HUES6 (cell line): Measurements from ENCODE around the gene MICOS13.
"Not testable (repeated sequence)": the region's sequence is repeated elsewhere in the genome, so short reads cannot be mapped to it uniquely, and the experiment has no call there.

Experiments
- H3K27ac ChIP-seq: 2 replicates; pipeline ENCODE4 v1.7.0; 2013; ENCODE audit warnings: low read depth, mild to moderate bottlenecking, low read length, inconsistent platforms
- H3K27me3 ChIP-seq: 2 replicates; pipeline ENCODE4 v1.6.1; 2013; ENCODE audit warnings: low read length; ENCODE audit not compliant: control insufficient read depth, insufficient read depth
- H3K36me3 ChIP-seq: 2 replicates; pipeline ENCODE4 v1.6.1; 2013; ENCODE audit warnings: low read length; ENCODE audit not compliant: control insufficient read depth, insufficient read depth
- H3K4me1 ChIP-seq: 2 replicates; pipeline ENCODE4 v1.6.1; 2013; ENCODE audit warnings: low read length; ENCODE audit not compliant: control insufficient read depth, insufficient read depth
- H3K4me3 ChIP-seq: 2 replicates; pipeline ENCODE4 v1.5.1; 2013; ENCODE audit warnings: low read depth, low read length
- H3K9ac ChIP-seq: one replicate; pipeline ENCODE4 v1.6.1; 2013; ENCODE audit warnings: mild to moderate bottlenecking, low read length
- H3K9me3 ChIP-seq: 2 replicates; pipeline ENCODE4 v1.6.1; 2013; ENCODE audit warnings: low read depth, low read length; ENCODE audit not compliant: control insufficient read depth, insufficient read depth

Gene MICOS13

DNA sequence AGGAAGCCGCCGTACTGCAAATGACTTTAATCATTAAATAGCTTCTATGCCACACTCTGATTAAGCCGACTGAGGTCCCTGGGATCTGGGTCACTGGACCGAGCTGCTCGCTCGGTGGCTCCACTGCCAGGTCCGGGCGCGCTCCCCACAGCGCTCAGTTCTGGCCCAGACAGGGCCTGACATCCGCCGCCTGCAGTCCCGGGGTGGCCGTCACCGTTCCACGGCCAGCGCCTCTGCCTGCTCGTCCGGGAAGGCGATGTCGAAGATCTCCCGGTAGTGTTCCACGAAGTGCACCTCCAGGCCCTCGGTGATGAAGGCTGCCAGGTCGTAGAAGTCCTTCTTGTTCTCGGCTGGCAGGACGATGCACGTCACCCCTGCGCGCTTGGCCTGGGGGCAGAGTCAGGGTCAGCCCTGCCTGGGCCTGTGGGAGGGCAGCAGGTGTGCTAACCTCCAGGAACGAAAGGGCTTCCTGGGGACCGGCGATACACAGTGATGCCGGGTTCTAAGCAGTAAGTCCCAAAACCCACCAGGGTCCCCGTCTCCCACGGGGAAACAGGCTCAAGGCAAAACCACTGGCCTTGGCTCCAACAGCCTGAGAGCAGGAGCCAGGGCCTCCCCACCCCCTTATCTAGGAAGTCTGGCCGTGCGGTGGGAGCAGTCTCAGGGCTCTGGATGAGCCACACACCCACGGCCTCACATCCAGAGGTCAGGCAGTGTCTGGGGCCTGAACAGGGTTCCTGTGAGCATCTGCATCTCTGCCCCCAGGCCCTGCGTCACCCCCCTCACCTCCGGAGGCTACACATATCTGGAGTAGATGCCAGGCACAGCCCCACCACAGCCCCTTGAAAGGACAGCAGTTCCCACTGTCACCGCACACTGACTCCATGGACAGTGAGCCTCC lies 11.8 kb upstream of the MICOS13 start:
- peaks cover 68% of the 10 kb centered on the region for H3K36me3 ChIP-seq
- peak overlapping the region; percentile 93 for H3K4me3 ChIP-seq
- 0 out of 2 replicates have a peak, but pooled peaks cover 3% of the 10 kb centered on the region for H3K4me1 ChIP-seq
- no peak overlapping the region for H3K27ac ChIP-seq
- no peaks in the 10 kb centered on the region for H3K9me3 ChIP-seq
- no peaks in the 10 kb centered on the region for H3K27me3 ChIP-seq
- H3K9ac ChIP-seq: peak overlapping the region; percentile 49

DNA sequence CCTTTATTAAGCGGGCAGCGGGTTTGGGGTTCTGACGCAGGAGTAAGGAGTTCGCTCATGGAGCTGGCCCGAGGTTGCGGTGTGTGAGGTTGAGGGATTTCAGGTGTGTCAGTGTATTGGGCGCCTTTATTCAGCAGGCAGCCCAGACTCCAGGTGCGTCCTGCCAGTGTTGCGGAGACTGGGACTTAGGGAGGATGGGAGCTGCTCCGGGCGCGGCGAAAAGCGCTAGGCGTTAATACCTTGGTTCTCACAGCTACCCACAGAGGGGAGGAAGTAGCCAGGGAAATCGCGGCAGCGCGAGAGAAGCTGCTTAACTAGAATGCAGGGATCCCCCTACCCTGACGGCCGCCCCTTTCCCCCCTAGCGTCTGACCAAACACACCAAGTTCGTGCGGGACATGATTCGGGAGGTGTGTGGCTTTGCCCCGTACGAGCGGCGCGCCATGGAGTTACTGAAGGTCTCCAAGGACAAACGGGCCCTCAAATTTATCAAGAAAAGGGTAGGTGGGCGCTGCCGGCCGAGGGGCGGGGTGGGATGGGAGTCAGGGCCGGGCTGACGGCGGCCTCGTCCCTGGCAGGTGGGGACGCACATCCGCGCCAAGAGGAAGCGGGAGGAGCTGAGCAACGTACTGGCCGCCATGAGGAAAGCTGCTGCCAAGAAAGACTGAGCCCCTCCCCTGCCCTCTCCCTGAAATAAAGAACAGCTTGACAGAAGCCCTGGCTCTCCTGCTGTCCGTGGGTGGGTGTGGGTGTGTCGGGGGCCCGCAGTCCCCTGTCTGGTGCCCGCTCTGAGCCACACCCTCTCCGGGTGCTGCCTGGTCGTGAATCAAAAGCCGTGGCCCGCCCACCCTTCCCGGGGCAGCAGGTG lies 10.9 kb upstream of the MICOS13 start:
- peaks cover 59% of the 10 kb centered on the region for H3K36me3 ChIP-seq

GRCh38 chr19:5690125-5690954 lies 10.0 kb upstream of the MICOS13 start, which contains the start of gene RPL36:
TSS of gene RPL36 (plus strand) at chr19:5690295. CDS start at chr19:5690508, 213 bp downstream.
- H3K36me3 ChIP-seq: peaks cover 51% of the 10 kb centered on the region
- 0 out of 2 replicates have a peak, but pooled peaks cover 3% of the 10 kb centered on the region for H3K4me1 ChIP-seq
- H3K9me3 ChIP-seq: no peaks in the 10 kb centered on the region
- H3K27me3 ChIP-seq: no peaks in the 10 kb centered on the region
- peak within 1 kb of the TSS; percentile 93 for H3K4me3 ChIP-seq
- H3K9ac ChIP-seq: peak within 1 kb of the TSS; percentile 98
- peak within 1 kb of the TSS; percentile 97 for H3K27ac ChIP-seq

More for the DNA sequence above, 10.9 kb upstream of the MICOS13 start:
- peak overlapping the region; percentile 97 for H3K27ac ChIP-seq
- H3K4me1 ChIP-seq: 0 out of 2 replicates have a peak, but pooled peaks cover 3% of the 10 kb centered on the region
- H3K27me3 ChIP-seq: no peaks in the 10 kb centered on the region
- H3K9ac ChIP-seq: peak overlapping the region; percentile 98
- H3K9me3 ChIP-seq: no peaks in the 10 kb centered on the region
- peak overlapping the region; percentile 93 for H3K4me3 ChIP-seq

GRCh38 chr19:5688262-5688881 lies 8.1 kb upstream of the MICOS13 start:
- not testable (repeated sequence) for H3K9me3 ChIP-seq, H3K4me3 ChIP-seq, H3K27ac ChIP-seq, H3K4me1 ChIP-seq, H3K9ac ChIP-seq, H3K27me3 ChIP-seq
- H3K36me3 ChIP-seq: peaks cover 31% of the 10 kb centered on the region

- H3K4me1 ChIP-seq: 0 out of 2 replicates have a peak, but pooled peaks cover 3% of the 10 kb centered on the region
- peak overlapping the region; percentile 50 for H3K4me3 ChIP-seq
- H3K27ac ChIP-seq: no peak overlapping the region
- H3K9ac ChIP-seq: no peak overlapping the region
- H3K36me3 ChIP-seq: peaks cover 23% of the 10 kb centered on the region
- H3K9me3 ChIP-seq: no peaks in the 10 kb centered on the region
- H3K27me3 ChIP-seq: no peaks in the 10 kb centered on the region
These were observed 7.3 kb upstream of the MICOS13 start for GRCh38 chr19:5687360-5688198.

- Histone ChIP-seq H3K4me3 (peak overlapping the region; percentile 81), H3K9ac (no peak overlapping the region), H3K27ac (no peak overlapping the region), H3K36me3 (peaks cover 15% of the 10 kb centered on the region), H3K27me3 (no peaks in the 10 kb centered on the region), H3K4me1 (0 out of 2 replicates have a peak, but pooled peaks cover under 1% of the 10 kb centered on the region), H3K9me3 (no peaks in the 10 kb centered on the region)
These were observed 6.5 kb upstream of the MICOS13 start for GRCh38 chr19:5686647-5687359.

- Histone ChIP-seq H3K9ac (no peak overlapping the region), H3K9me3 (no peaks in the 10 kb centered on the region), H3K27ac (no peak overlapping the region), H3K4me3 (peak overlapping the region; percentile 81), H3K27me3 (no peaks in the 10 kb centered on the region), H3K36me3 (peaks cover 10% of the 10 kb centered on the region), H3K4me1 (0 out of 2 replicates have a peak, but pooled peaks cover 2% of the 10 kb centered on the region)
These were observed 6.0 kb upstream of the MICOS13 start for GRCh38 chr19:5686326-5686646.

DNA sequence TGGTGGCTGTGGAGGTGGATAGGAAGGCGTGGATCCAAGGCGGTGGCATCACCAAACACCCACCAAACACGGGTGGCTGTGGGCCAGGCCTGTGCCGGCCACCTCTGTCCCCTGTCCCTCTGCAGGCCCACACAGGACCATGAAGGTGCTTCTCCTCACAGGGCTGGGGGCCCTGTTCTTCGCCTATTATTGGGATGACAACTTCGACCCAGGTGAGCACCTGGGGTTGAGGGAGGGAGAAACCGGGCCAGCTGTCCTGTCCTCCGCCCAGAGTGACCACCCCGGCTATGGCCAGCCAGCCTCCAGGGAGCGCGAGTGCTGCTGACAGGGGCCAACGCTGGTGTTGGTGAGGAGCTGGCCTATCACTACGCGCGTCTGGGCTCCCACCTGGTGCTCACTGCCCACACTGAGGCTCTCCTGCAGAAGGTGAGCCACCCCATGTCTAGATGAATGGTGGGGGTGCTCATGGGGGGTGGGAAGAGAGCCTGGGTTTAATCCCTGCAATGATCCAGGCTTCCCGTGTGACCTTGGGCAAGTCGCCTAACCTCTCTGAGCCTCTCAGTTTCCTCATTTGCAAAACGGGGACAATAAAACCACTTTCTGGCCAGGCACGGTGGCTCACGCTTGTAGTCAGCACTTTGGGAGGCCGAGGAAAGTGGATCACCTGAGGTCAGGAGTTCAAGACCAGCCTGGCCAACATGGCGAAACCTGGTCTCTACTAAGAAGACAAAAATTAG lies 4.5 kb upstream of the MICOS13 start:
- no peaks in the 10 kb centered on the region for H3K9me3 ChIP-seq
- H3K27me3 ChIP-seq: no peaks in the 10 kb centered on the region
- H3K4me1 ChIP-seq: 0 out of 2 replicates have a peak, but pooled peaks cover 4% of the 10 kb centered on the region
- no peak overlapping the region for H3K27ac ChIP-seq
- no peak overlapping the region for H3K9ac ChIP-seq
- no peak overlapping the region for H3K4me3 ChIP-seq
- H3K36me3 ChIP-seq: no peaks in the 10 kb centered on the region
